Psoas muscle (tissue), 8 donors: ENCODE results near the gene CASZ1. TPM values are rescaled to one million over a fixed set of nuclear protein-coding genes. Genes with fewer than 3 reads are reported as not detected.

Experiments used
- ATAC-seq, 4 donors: fragments of 200-7000 bp; cut with Tn5 transposase; one replicate each; pipeline ENCODE4 v1.9.1; 2020; ENCODE audit warnings: moderate library complexity in 3 of 4, mild to moderate bottlenecking in 2 of 4
- DNase-seq, 2 donors: peaks; one replicate each; pipeline ENCODE4 v3.0.0-alpha.2; 2020
- H3K27ac ChIP-seq: fragments of 200-600 bp; one replicate; pipeline ENCODE4 v1.8.0; 2022
- H3K27me3 ChIP-seq, 3 donors: fragments of 200-600 bp in 1 of 3; one replicate each; pipeline versions ENCODE4 v1.6.1 to v1.8.0; 2013 to 2022; ENCODE audit warnings: low read length in 2 of 3, mild to moderate bottlenecking in 2 of 3, moderate library complexity in 1 of 3; ENCODE audit not compliant: insufficient read depth in 3 of 3
- H3K36me3 ChIP-seq, 2 donors: fragments of 200-600 bp in 1 of 2; one replicate each; pipeline versions ENCODE4 v1.6.1 to v1.8.0; 2013 to 2022; ENCODE audit warnings: low read depth in 1 of 2, mild to moderate bottlenecking in 1 of 2, moderate library complexity in 1 of 2; ENCODE audit not compliant: insufficient read depth in 1 of 2
- H3K4me1 ChIP-seq: fragments of 200-600 bp; one replicate; pipeline ENCODE4 v1.8.0; 2022
- H3K4me3 ChIP-seq: fragments of 200-600 bp; one replicate; pipeline ENCODE4 v1.8.0; 2022; ENCODE audit warnings: mild to moderate bottlenecking
- H3K9me3 ChIP-seq: fragments of 200-600 bp; one replicate; pipeline ENCODE4 v1.8.0; 2022
- CTCF ChIP-seq: fragments of 200-600 bp; IDR thresholded peaks from one replicate; pipeline ENCODE4 v1.8.0; 2022; ENCODE audit warnings: antibody characterized with exemption
- WGBS, 3 donors: extraction: QIAGEN DNeasy Blood & Tissue Kit; methylation state at CpG; one replicate each; pipeline versions ENCODE4 v1.1.6 to v1.1.7; 2013; 5-methylcytosine and 5-hydroxymethylcytosine counted together
- intact Hi-C, 2 donors: fragments of 100-400 bp; cut with DNase I; formaldehyde crosslinking; loops; one replicate each; pipeline versions ENCODE4 v1.11.0 to v1.14.2; 2022
- polyA plus RNA-seq, 3 donors: library from polyadenylated mRNA; stranded (reverse); fragments of 200-250 nt; gene quantifications; one replicate each; pipeline ENCODE4 v1.2.3, GENCODE V29; 2013
- total RNA-seq, 4 donors: library from RNA; stranded (reverse); fragmentation: NEBNext Ultra II Directional in 2 of 4; extraction: Animal tissue kit (Norgen Biotek cat#: 25700) in 2 of 4; gene quantifications; one replicate each; pipeline versions ENCODE4 v1.2.1 to v1.2.4, GENCODE V29; 2021 to 2023
- donor health status: healthy with polysubstance abuse.
- donor health status: DM: no; HTN: no; CAD: no; lungs with moderate emphysema.
- donor health status: Bipolar disorder and iron deficiency.
- donor health status: healthy.
- donor health status: DM: yes; HTN: yes; CAD: no.
- donor health status: DM: no; HTN: no; CAD: no.
- donor health status: DM: no; HTN: no; CAD: no.
- donor health status: DM: yes; HTN: yes; CAD: no.

CASZ1 gene
- total and polyA plus RNA-seq, 7 donors: 2.6 to 83.3 (median 53.1) TPM

DNA sequence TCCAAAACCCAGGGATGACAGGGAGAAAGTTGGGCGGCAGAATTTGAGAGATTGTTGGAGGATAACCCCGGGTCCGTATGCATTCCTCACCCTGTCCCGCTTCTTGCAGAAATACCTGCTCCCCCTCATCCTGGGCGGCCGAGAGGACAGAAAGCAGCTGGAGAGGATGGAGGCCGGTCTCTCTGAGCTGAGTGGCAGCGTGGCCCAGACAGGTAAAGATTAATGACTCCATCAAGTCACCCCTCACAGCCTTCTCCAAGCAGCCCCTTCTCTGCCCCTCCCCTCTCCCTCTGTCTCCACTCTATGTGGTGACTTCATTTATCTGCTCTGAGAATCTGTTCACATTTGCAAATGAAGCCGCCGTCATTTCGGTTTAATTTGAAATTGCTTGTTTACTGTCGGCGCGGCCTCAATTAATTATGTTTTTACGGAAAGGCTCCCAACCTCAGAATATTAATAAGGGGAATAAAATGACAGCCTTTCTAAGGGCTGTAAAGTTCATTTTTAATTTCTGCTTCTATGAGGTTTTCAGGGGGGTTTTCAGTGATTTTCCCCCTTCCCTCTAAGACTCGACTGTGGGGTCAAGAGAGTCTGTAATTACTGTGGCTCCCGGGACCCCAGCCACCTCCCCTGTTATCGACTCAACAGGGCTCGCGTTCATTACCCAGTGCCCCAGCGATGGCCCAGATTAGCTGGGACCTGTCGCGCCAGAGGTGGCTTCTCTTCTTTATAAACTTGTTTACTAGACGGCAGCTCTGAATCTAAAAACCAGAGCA is 173.3 kb downstream of the CASZ1 start:
- intact Hi-C loops: no loop called here
- 96 to 97% (median 96%) methylated on average over 24 of the region's 24 CpGs for WGBS, 3 donors
- Histone ChIP-seq H3K27me3 (no peaks in the 10 kb centered on the region), H3K36me3 (peaks cover 0 to 38% of the 10 kb centered on the region in 2 donors), H3K4me3 (no peak overlapping the region), H3K27ac (no peak overlapping the region), H3K4me1 (no peaks in the 10 kb centered on the region), H3K9me3 (no peaks in the 10 kb centered on the region)
- DNase-seq (no peak), ATAC-seq (no peak)
- TF ChIP-seq CTCF: no peak

DNA sequence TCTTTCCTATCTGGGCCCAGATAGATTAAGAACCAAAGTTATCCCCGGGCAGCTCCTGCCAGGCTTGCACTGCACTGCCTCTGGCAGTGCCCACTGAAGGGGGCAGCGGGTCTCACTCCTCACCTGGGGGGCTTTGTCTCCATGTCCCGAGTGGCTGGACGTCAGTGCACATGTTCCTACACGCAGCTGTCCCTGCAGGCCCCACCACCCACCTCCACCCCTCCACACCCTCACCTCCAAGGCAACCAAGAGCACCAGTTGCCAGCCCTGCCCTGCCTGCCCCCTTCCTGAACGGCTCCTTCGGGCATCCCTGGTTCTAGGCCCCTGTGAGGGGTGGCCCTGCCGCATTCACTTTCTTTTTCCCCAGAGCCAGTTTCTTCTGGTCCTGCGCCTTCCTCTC is 174.5 kb downstream of the CASZ1 start:
- WGBS, 3 donors: 88 to 91% (median 90%) methylated on average over 9 of the region's 9 CpGs
- TF ChIP-seq CTCF: no peak
- Histone ChIP-seq H3K36me3 (peaks cover 0 to 38% of the 10 kb centered on the region in 2 donors), H3K4me3 (no peak overlapping the region), H3K27ac (no peak overlapping the region), H3K4me1 (no peaks in the 10 kb centered on the region), H3K27me3 (no peaks in the 10 kb centered on the region), H3K9me3 (no peaks in the 10 kb centered on the region)
- DNase-seq (no peak), ATAC-seq (no peak)
- intact Hi-C loops: no loop called here

- DNase-seq (peak in 1 of 2 donors; percentile 15), ATAC-seq (no peak)
- no peaks in the 10 kb centered on the region for H3K27me3 ChIP-seq
- TF ChIP-seq CTCF: no peak
- no peak overlapping the region for H3K27ac ChIP-seq
- H3K9me3 ChIP-seq: no peaks in the 10 kb centered on the region
- WGBS, 3 donors: 94 to 96% (median 95%) methylated on average over 12 of the region's 12 CpGs
- no peaks in the 10 kb centered on the region for H3K4me1 ChIP-seq
- H3K36me3 ChIP-seq: peaks cover 0 to 38% of the 10 kb centered on the region in 2 donors
- intact Hi-C loops: no loop called here
- H3K4me3 ChIP-seq: no peak overlapping the region
Observed at GRCh38 chr1:10620776-10621175, 175.7 kb downstream of the CASZ1 start.

DNA sequence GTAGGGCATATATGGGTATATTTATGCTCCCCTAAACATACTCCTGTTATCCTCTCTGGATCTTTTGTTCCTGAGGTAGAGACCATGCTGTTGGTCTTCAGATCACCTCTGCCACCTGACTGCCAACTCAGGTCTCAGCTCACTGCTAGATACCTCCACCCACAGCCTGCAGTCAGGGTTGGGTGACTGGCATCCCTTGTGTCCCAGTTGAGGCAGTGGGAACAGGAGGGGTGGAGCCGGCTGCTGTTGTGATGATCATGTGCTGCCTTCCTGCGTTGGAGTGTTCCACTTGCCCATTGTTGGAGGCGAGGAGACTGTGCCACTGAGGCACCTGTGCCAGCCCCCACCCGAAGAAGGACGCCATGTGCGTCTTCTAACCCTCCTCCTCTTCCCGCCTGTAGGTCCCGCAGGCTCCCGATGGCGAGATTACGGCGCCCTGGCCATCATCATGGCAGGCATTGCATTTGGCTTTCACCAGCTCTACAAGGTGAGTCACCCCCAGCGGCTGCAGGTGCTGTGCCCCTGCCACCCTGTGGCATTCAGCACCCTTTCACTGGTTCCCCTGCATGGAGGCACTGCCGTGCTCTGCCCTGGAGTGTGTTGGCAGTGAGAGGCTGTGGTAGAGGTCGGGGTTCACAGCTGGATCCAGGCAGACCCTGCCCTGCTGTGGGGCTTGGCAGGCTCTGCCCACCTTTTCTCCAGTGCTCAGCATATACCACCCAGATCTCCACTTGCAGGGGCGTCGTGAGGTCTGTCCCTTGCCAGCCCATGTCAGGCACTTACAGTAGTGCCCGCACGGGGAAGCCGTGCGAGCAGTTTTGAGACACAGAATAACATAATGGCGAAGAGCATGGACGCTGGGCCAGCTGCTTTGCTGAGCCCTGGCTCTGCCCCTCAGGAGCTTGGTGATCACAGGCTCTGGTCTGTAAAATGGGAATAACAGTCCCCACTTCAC is 178.2 kb downstream of the CASZ1 start:
- ATAC-seq: no peak
- TF ChIP-seq CTCF: no peak
- H3K27ac ChIP-seq: no peak overlapping the region
- 93 to 97% (median 95%) methylated on average over 23 of the region's 23 CpGs for WGBS, 3 donors
- H3K27me3 ChIP-seq: no peaks in the 10 kb centered on the region
- no peaks in the 10 kb centered on the region for H3K9me3 ChIP-seq
- intact Hi-C loops: no loop called here
- H3K4me1 ChIP-seq: no peaks in the 10 kb centered on the region
- no peak for DNase-seq
- peaks cover 0 to 19% of the 10 kb centered on the region in 2 donors for H3K36me3 ChIP-seq
- no peak overlapping the region for H3K4me3 ChIP-seq
